Measurements from ENCODE around the gene STUB1. TPM values are rescaled to one million over a fixed set of nuclear protein-coding genes. Genes with fewer than 3 reads are reported as not detected.

Gene STUB1
- polyA plus RNA-seq, 2 of the 4 experiments (the other 2 are of a cell fraction) = 60.6 to 93.5 TPM

GRCh38 chr16:648781-649589 is 31.2 kb upstream of the STUB1 start, which contains the start of gene WDR90:
Gene WDR90 (plus strand): TSS chr16:649365. CDS start chr16:649417, 52 bp downstream.
- CTCF ChIA-PET = interaction anchor here (1.0 to 6.1 kb wide), 14 partner anchors 11 to 78 kb away, joined by 3 to 64 read pairs (median 4); partner anchors contain the start of genes METTL26, RHOT2 and STUB1
- POLR2A ChIA-PET = interaction anchor here (0.6 to 1.2 kb wide), 3 partner anchors 26 to 773 kb away, joined by 3 to 6 read pairs (median 3); partner anchors contain the start of gene RHBDL1
- H3K4me2 ChIP-seq = peak within 1 kb of the TSS; percentile 93
- H3K27ac ChIP-seq = peak within 1 kb of the TSS; percentile 90 to 99
- H3K4me1 ChIP-seq = peaks cover 43% of the 10 kb centered on the region
- peak; percentile 94 for DNase-seq (ENCODE audit: low read depth in 1 of 2, low spot score in 1 of 2)
- H3K4me3 ChIP-seq = peak within 1 kb of the TSS; percentile 79
- peak; percentile 70 to 85 for ATAC-seq
- WGBS (ENCODE audit: missing lambda C conversion rate) = 22% methylated on average over 57 of the region's 91 CpGs
- H3K9me3 ChIP-seq = no peaks in the 10 kb centered on the region
- peak; percentile 46 for FAIRE-seq
- no peak for TF ChIP-seq CTCF (IDR thresholded peaks at IDR 0.05)
- TF ChIP-seq GATA3 (IDR thresholded peaks at IDR 0.05; ENCODE audit: borderline replicate concordance) = no peak
- no peak for TF ChIP-seq MAFK (IDR thresholded peaks at IDR 0.05; ENCODE audit: partially characterized antibody)
- TF ChIP-seq BHLHE40 (IDR thresholded peaks at IDR 0.05; ENCODE audit: low read depth, low read length) = no peak
- TF ChIP-seq CBX2 (IDR thresholded peaks at IDR 0.05; ENCODE audit: borderline replicate concordance, low read depth) = no peak
- peak; percentile 43; the same call in 1 of the 2 replicates for TF ChIP-seq NPAS2 (CRISPR knock-in tag; IDR thresholded peaks at IDR 0.05; ENCODE audit: borderline replicate concordance)
- TF ChIP-seq NFE2L2 (conservative IDR thresholded peaks at IDR 0.05; ENCODE audit: low read length) = no peak
- no peak for TF ChIP-seq SREBF2 (IDR thresholded peaks at IDR 0.05)
- TF ChIP-seq HOXB13 (CRISPR knock-in tag; IDR thresholded peaks at IDR 0.05; ENCODE audit: low read depth) = peak; percentile 97
- TF ChIP-seq TFCP2L1 (CRISPR knock-in tag; IDR thresholded peaks at IDR 0.05) = peak; percentile 58; the same call in 1 of the 2 replicates
- peak; percentile 82 for TF ChIP-seq HEYL (CRISPR knock-in tag; IDR thresholded peaks at IDR 0.05)
- peak; percentile 95 for TF ChIP-seq E2F6 (IDR thresholded peaks at IDR 0.05; ENCODE audit: borderline replicate concordance, low read depth)
- TF ChIP-seq HDAC2 (IDR thresholded peaks at IDR 0.05) = 0 out of 2 replicates have a peak, but pooled peaks have one; percentile 46
- no peak for TF ChIP-seq FOSB (CRISPR knock-in tag; IDR thresholded peaks at IDR 0.05)
- peak; percentile 57 for TF ChIP-seq POLR2A (IDR thresholded peaks at IDR 0.05; ENCODE audit: low read length)
- 0 out of 2 replicates have a peak, but pooled peaks have one; percentile 44 for TF ChIP-seq ELK1 (IDR thresholded peaks at IDR 0.05; ENCODE audit: low read depth, low read length)
- TF ChIP-seq RCOR1 (IDR thresholded peaks at IDR 0.05; ENCODE audit: low read depth, low read length) = no peak
- no peak for TF ChIP-seq CHD4 (IDR thresholded peaks at IDR 0.05; ENCODE audit: borderline replicate concordance)
- no peak for TF ChIP-seq ZFP36 (IDR thresholded peaks at IDR 0.05; ENCODE audit: borderline replicate concordance, partially characterized antibody)
- peak; percentile 59 for TF ChIP-seq PHF8 (IDR thresholded peaks at IDR 0.05; ENCODE audit: borderline replicate concordance, low read depth)
- TF ChIP-seq ATOH8 (CRISPR knock-in tag; IDR thresholded peaks at IDR 0.05; ENCODE audit: low read depth) = peak; percentile 94
- TF ChIP-seq HMGXB4 (CRISPR knock-in tag; IDR thresholded peaks at IDR 0.05; ENCODE audit: borderline replicate concordance) = peak; percentile 77
- no peak for TF ChIP-seq KDM5A (IDR thresholded peaks at IDR 0.05)
- TF ChIP-seq JUNB (IDR thresholded peaks at IDR 0.05) = no peak
- no peak for TF ChIP-seq RAD21 (conservative IDR thresholded peaks at IDR 0.05 in 1 of 2, IDR thresholded peaks at IDR 0.05 in 1 of 2)
- peak; percentile 95 for TF ChIP-seq EHF (CRISPR knock-in tag; IDR thresholded peaks at IDR 0.05)
- TF ChIP-seq NR3C1 (IDR thresholded peaks at IDR 0.05) = no peak
- TF ChIP-seq MAX (IDR thresholded peaks at IDR 0.05) = peak; percentile 97
- peak; percentile 96 for TF ChIP-seq HOXB5 (CRISPR knock-in tag; IDR thresholded peaks at IDR 0.05)
- TF ChIP-seq MAZ (IDR thresholded peaks at IDR 0.05; ENCODE audit: borderline replicate concordance, low read depth, low read length) = no peak
- TF ChIP-seq HOXA7 (CRISPR knock-in tag; IDR thresholded peaks at IDR 0.05) = no peak
- TF ChIP-seq ZC3H11A (IDR thresholded peaks at IDR 0.05) = no peak
- TF ChIP-seq FOSL2 (IDR thresholded peaks at IDR 0.05) = no peak
- TF ChIP-seq FOSL2 (CRISPR knock-in tag; IDR thresholded peaks at IDR 0.05) = 0 out of 2 replicates have a peak, but pooled peaks have one; percentile 10
- TF ChIP-seq ESRRA (IDR thresholded peaks at IDR 0.05; ENCODE audit: borderline replicate concordance, low read length) = no peak
- no peak for TF ChIP-seq CBX8 (IDR thresholded peaks at IDR 0.05)
